GM23248 (cell line): ENCODE measurements around the gene CAMTA1.

Experiments used
- EZH2 ChIP-seq: fragments of 200-600 bp; sonication (generic); IDR thresholded peaks from 2 replicates; pipeline ENCODE4 v1.6.1; 2018; ENCODE audit warnings: antibody characterized with exemption, mild to moderate bottlenecking; ENCODE audit not compliant: insufficient read depth, poor library complexity, severe bottlenecking
- EZH2phosphoT487 ChIP-seq: fragments of 200-600 bp; sonication (generic); IDR thresholded peaks from 2 replicates; pipeline ENCODE4 v1.6.1; 2018; ENCODE audit warnings: antibody characterized with exemption, moderate library complexity, mild to moderate bottlenecking, low read depth; ENCODE audit not compliant: insufficient read depth

GRCh38 chr1:7721940-7722669, 936.9 kb downstream of the CAMTA1 start:
- TF ChIP-seq EZH2phosphoT487 (no peak), EZH2 (no peak)
